Body of pancreas (tissue), 4 donors: ENCODE results near the gene GPRIN2.
"Not testable (repeated sequence)": the region's sequence is repeated elsewhere in the genome, so short reads cannot be mapped to it uniquely, and the experiment has no call there.

Experiments
- CTCF ChIP-seq, 7 experiments: fragments of 450-650 bp in 4 of 7; fragments of 200-600 bp in 3 of 7; sonication (generic) in 3 of 7; IDR thresholded peaks; one replicate each; pipeline ENCODE4 v1.5.1; 2016 to 2019; ENCODE audit warnings: antibody characterized with exemption in 7 of 7
- POLR2A ChIP-seq, 3 donors: fragments of 450-650 bp; IDR thresholded peaks; one replicate each; pipeline ENCODE4 v1.6.1; 2016; ENCODE audit warnings: antibody characterized with exemption in 3 of 3, mild to moderate bottlenecking in 2 of 3

- TF ChIP-seq CTCF, POLR2A (IDR thresholded peaks at IDR 0.05): not testable (repeated sequence)
Measured at GRCh38 chr10:46570655-46571054, 14.2 kb upstream of the GPRIN2 start.
